GM21576 (cell line): ENCODE measurements around the gene MPST.

Experiments used
- ATAC-seq: cut with Tn5 transposase; IDR thresholded peaks from one replicate; pipeline ENCODE4 v1.9.1; 2021; ENCODE audit warnings: mild to moderate bottlenecking, moderate library complexity; ENCODE audit not compliant: unreplicated experiment

Gene MPST

GRCh38 chr22:37075822-37076433 is 56.4 kb downstream of the MPST start:
- no peak for ATAC-seq

GRCh38 chr22:37077802-37078448 is 58.4 kb downstream of the MPST start:
- no peak for ATAC-seq

- no peak for ATAC-seq
Measured at GRCh38 chr22:37079158-37079557, 59.6 kb downstream of the MPST start.
